Measurements from ENCODE around the gene PDE4DIP. TPM values are rescaled to one million over a fixed set of nuclear protein-coding genes. Genes with fewer than 3 reads are reported as not detected.
A peak's percentile ranks its signal among the peaks of the same experiment; 100 is the strongest.
"Not testable (repeated sequence)": the region's sequence is repeated elsewhere in the genome, so short reads cannot be mapped to it uniquely, and the experiment has no call there.

PDE4DIP gene
- total RNA-seq, 3 donors from 2014 or later = 64.0 to 160 (median 70.1) TPM

GRCh38 chr1:148951336-148952227 lies 107.4 kb downstream of the PDE4DIP start:
- H3K4me1 ChIP-seq; intact Hi-C loops (cut with DNase I; ENCODE audit: low total_unique reads); H3K27me3 ChIP-seq; H3K36me3 ChIP-seq; H3K9me3 ChIP-seq: not testable (repeated sequence)
- peak overlapping the region; percentile 43 to 71 (median 55) for H3K4me3 ChIP-seq
- TF ChIP-seq CTCF (IDR thresholded peaks at IDR 0.05) (peak in 1 of 3 donors; percentile 10), POLR2AphosphoS5 (IDR thresholded peaks at IDR 0.05) (peak in 2 of 3 donors; percentile 46 to 57)
- peak; percentile 65 to 83 for DNase-seq (ENCODE audit: low spot score in 2 of 2)
- peak overlapping the region; percentile 78 to 81 for H3K27ac ChIP-seq

- Histone ChIP-seq H3K27ac (peak overlapping the region; percentile 55 to 81), H3K4me3 (peak overlapping the region; percentile 43 to 71 (median 55))
- H3K4me1 ChIP-seq; intact Hi-C loops (cut with DNase I; ENCODE audit: low total_unique reads); H3K36me3 ChIP-seq; H3K27me3 ChIP-seq; H3K9me3 ChIP-seq: not testable (repeated sequence)
- peak; percentile 66 to 84 for DNase-seq (ENCODE audit: low spot score in 2 of 2)
Observed at GRCh38 chr1:148952253-148952937, 108.2 kb downstream of the PDE4DIP start.

GRCh38 chr1:148952938-148953616 lies 108.8 kb downstream of the PDE4DIP start:
- H3K9me3 ChIP-seq; DNase-seq (ENCODE audit: low spot score in 2 of 2); H3K36me3 ChIP-seq; intact Hi-C loops (cut with DNase I; ENCODE audit: low total_unique reads); H3K27me3 ChIP-seq; H3K4me1 ChIP-seq; H3K27ac ChIP-seq: not testable (repeated sequence)
- H3K4me3 ChIP-seq = peak overlapping the region; percentile 43 to 71 (median 55)

GRCh38 chr1:148953730-148954129 lies 109.5 kb downstream of the PDE4DIP start:
- H3K27me3 ChIP-seq; intact Hi-C loops (cut with DNase I; ENCODE audit: low total_unique reads): not testable (repeated sequence)

GRCh38 chr1:148958343-148958742 lies 114.1 kb downstream of the PDE4DIP start:
- DNase-seq (ENCODE audit: low spot score in 2 of 2); H3K27ac ChIP-seq; H3K4me3 ChIP-seq; H3K9me3 ChIP-seq; H3K27me3 ChIP-seq; intact Hi-C loops (cut with DNase I; ENCODE audit: low total_unique reads); H3K36me3 ChIP-seq; H3K4me1 ChIP-seq: not testable (repeated sequence)

More at GRCh38 chr1:148953730-148954129, 109.5 kb downstream of the PDE4DIP start:
- H3K27ac ChIP-seq; H3K9me3 ChIP-seq; DNase-seq (ENCODE audit: low spot score in 2 of 2); H3K4me1 ChIP-seq; H3K36me3 ChIP-seq: not testable (repeated sequence)
- H3K4me3 ChIP-seq = peak overlapping the region; percentile 43 to 71 (median 55)

GRCh38 chr1:148960212-148961000 lies 116.2 kb downstream of the PDE4DIP start:
- H3K4me3 ChIP-seq; intact Hi-C loops (cut with DNase I; ENCODE audit: low total_unique reads): not testable (repeated sequence)

GRCh38 chr1:148962127-148962857 lies 118.1 kb downstream of the PDE4DIP start:
- intact Hi-C loops (cut with DNase I; ENCODE audit: low total_unique reads); DNase-seq (ENCODE audit: low spot score in 2 of 2); H3K36me3 ChIP-seq: not testable (repeated sequence)

More at GRCh38 chr1:148960212-148961000, 116.2 kb downstream of the PDE4DIP start:
- H3K9me3 ChIP-seq; H3K4me1 ChIP-seq; DNase-seq (ENCODE audit: low spot score in 2 of 2); H3K27ac ChIP-seq; H3K27me3 ChIP-seq; H3K36me3 ChIP-seq: not testable (repeated sequence)

GRCh38 chr1:148966084-148966483 lies 121.9 kb downstream of the PDE4DIP start:
- DNase-seq (ENCODE audit: low spot score in 2 of 2); H3K27me3 ChIP-seq; H3K36me3 ChIP-seq; intact Hi-C loops (cut with DNase I; ENCODE audit: low total_unique reads); H3K4me3 ChIP-seq; H3K4me1 ChIP-seq; H3K9me3 ChIP-seq; H3K27ac ChIP-seq: not testable (repeated sequence)

More at GRCh38 chr1:148962127-148962857, 118.1 kb downstream of the PDE4DIP start:
- H3K27me3 ChIP-seq, H3K4me1 ChIP-seq, H3K27ac ChIP-seq, H3K9me3 ChIP-seq, H3K4me3 ChIP-seq: not testable (repeated sequence)

- H3K4me1 ChIP-seq; intact Hi-C loops (cut with DNase I; ENCODE audit: low total_unique reads): not testable (repeated sequence)
Observed at GRCh38 chr1:148967580-148967979, 123.4 kb downstream of the PDE4DIP start.

GRCh38 chr1:148968682-148969081 lies 124.5 kb downstream of the PDE4DIP start:
- H3K4me1 ChIP-seq; H3K27ac ChIP-seq; H3K4me3 ChIP-seq; H3K36me3 ChIP-seq; H3K27me3 ChIP-seq; H3K9me3 ChIP-seq; intact Hi-C loops (cut with DNase I; ENCODE audit: low total_unique reads); DNase-seq (ENCODE audit: low spot score in 2 of 2): not testable (repeated sequence)

More at GRCh38 chr1:148967580-148967979, 123.4 kb downstream of the PDE4DIP start:
- H3K27me3 ChIP-seq; H3K36me3 ChIP-seq; DNase-seq (ENCODE audit: low spot score in 2 of 2); H3K9me3 ChIP-seq; H3K4me3 ChIP-seq; H3K27ac ChIP-seq: not testable (repeated sequence)
